DLD1 (cell line): ENCODE data around the gene CIAO3.

Source experiments
- in situ Hi-C: cut with HindIII; loops from 2 replicates; pipeline ENCODE4 v1.10.0; 2017; ENCODE audit warnings: low sequenced_read_pairs

Gene CIAO3

DNA sequence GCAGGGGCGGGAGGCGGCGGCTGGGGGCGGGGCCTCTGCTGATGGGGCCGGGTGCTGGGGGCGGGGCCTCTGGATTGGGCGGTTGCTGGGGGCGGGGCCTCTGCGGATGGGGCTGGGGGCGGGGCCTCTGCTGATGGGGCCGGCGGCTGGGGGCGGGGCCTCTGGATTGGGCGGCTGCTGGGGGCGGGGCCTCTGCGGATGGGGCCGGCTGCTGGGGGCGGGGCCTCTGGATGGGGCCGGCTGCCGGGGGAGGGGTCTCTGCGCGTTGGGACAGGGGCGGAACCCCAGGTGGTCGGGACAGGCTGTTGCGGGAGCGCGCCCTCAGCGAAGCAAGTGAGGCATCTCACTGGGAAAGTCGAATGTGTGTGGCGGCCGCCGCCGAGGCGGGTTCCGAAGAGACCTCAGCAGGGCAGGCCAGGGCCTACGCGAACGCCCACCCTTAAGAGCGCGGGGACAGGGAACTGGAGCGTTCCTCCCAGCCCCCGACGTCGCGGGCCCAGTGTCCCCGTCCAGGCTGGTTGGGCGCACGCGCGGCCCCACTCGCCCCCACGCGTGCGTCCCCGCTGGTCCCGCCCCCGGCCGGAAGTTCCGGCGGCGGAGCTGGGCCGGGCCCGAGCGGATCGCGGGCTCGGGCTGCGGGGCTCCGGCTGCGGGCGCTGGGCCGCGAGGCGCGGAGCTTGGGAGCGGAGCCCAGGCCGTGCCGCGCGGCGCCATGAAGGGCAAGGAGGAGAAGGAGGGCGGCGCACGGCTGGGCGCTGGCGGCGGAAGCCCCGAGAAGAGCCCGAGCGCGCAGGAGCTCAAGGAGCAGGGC is 60.8 kb downstream of the CIAO3 start, which contains the start of gene STUB1:
Gene STUB1 (plus strand): TSS at position 597 of the 811 bp plus-strand sequence. CDS start 116 bp downstream, at position 713.
- in situ Hi-C loops = no loop called here
